ENCODE measurements around the gene PES1.

Gene PES1

DNA sequence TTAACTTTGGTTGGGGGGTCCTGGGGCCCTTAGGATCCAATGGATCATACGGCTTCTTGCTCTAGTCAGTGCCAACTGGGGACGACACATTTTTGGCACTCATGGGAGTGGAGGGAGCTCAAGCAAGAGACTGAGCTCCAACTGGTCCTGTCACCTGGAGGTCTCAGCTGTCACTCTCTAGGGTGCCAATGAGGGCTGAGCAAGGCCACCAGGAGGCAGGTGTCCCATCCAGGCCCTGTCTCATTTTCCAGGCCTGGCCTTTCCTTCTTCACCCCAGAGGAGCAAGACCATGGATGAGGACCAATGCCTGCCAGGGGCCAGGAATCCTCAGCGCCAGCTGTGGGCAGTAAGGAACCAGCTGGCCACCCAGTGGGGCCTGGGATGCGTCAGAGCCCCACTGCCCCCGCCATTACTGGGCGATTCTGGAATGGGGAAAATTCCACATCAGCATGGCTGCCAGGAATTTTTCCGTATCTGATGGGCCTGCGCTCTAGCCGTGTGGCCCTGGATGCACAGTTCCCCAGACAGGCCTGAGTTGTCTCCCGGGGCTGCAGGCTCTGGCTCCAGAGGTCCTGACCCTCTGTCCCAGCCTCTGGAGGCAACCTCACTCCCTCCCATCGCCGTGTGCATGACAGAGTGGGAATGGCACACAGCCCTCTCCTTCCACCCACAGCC is 16.6 kb downstream of the PES1 start:
- H3K4me3 ChIP-seq (ENCODE audit: low read length), result no peak overlapping the region
- no peak for DNase-seq (ENCODE audit: low read depth)
- TF ChIP-seq CTCF (IDR thresholded peaks at IDR 0.05; ENCODE audit: insufficient read depth, low read depth, low read length, missing control alignments), result peak; percentile 28

DNA sequence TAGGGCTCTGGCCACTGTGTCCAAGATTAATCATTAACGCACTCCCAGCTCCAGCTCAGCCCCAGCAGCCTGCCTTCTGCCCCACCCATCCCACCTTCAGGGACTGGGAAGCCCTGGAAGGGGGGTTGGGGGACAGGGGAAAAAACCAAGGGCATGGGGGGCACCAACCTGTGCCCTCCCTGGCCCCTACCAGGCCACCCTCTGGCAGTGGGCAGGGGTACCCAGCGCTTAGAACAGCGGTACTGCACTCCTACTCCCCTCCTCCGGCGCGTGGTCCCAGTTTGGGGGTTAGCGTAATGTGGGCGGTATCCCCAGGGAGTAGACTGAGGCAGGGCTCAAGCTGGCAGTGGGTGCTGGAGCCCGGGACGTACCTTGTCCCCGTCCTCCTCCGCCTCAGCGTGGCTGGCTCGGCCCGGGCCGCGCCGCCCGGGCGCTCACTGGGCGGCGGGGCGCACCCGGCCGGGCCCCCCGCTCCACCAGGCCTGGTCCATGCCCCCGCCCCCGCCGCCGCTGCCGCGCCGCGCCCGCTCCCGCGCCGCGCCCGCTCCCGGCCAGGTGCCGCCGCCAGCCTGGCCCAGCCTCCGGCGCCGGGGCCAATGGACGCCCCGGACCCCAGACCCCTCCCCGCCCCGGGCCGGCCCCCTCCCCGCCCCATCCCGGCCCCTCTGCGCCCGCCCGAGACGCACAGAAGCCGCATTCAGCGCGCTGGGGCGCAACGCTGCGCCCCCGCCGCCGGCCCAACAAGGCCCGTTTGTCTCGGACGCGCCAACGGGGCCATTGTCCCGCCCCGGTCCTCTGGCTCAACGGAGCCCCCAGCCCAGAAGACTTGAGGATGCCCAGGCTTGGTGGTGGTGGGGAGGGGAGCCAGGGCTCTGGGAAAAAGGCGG is 17.4 kb downstream of the PES1 start, which contains the start of gene GAL3ST1:
Gene GAL3ST1 (minus strand): TSS at position 571 of the 887 bp plus-strand sequence. CDS start 17,273 bp downstream, outside the sequence.
- TF ChIP-seq CTCF (IDR thresholded peaks at IDR 0.05; ENCODE audit: insufficient read depth, low read depth, low read length, missing control alignments), result no peak
- no peak for DNase-seq (ENCODE audit: low read depth)
- H3K4me3 ChIP-seq (ENCODE audit: low read length), result no peak within 1 kb of the TSS

- DNase-seq (ENCODE audit: low read depth), result no peak
- no peak overlapping the region for H3K4me3 ChIP-seq (ENCODE audit: low read length)
- no peak for TF ChIP-seq CTCF (IDR thresholded peaks at IDR 0.05; ENCODE audit: insufficient read depth, low read depth, low read length, missing control alignments)
Measured at GRCh38 chr22:30573594-30574094, 18.1 kb downstream of the PES1 start.

GRCh38 chr22:30572840-30573593 is 18.7 kb downstream of the PES1 start:
- TF ChIP-seq CTCF (IDR thresholded peaks at IDR 0.05; ENCODE audit: insufficient read depth, low read depth, low read length, missing control alignments), result no peak
- DNase-seq (ENCODE audit: low read depth), result no peak
- H3K4me3 ChIP-seq (ENCODE audit: low read length), result no peak overlapping the region

DNA sequence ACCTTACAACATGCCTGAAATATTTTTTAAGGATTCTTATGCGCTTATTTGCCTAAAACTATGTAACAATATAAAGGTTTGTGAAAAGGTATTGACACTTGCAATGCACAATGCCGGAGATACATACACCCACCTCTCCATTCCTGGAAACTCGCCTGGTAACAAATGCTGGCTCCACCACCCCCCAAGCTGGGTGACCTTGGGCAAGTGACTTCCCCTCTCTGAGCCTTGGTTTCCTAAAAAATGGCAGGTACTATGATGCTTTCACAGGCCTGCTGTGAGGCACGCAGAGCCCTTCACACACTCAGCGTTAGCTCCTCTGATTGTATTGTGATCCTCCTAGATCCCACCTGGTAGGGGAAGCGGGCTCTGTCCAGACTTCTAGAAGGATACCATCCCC is 19.5 kb downstream of the PES1 start:
- H3K4me3 ChIP-seq (ENCODE audit: low read length), result no peak overlapping the region
- TF ChIP-seq CTCF (IDR thresholded peaks at IDR 0.05; ENCODE audit: insufficient read depth, low read depth, low read length, missing control alignments), result no peak
- DNase-seq (ENCODE audit: low read depth), result no peak

- no peak for TF ChIP-seq CTCF (IDR thresholded peaks at IDR 0.05; ENCODE audit: insufficient read depth, low read depth, low read length, missing control alignments)
- no peak overlapping the region for H3K4me3 ChIP-seq (ENCODE audit: low read length)
- DNase-seq (ENCODE audit: low read depth), result no peak
Measured at GRCh38 chr22:30569674-30570202, 22.0 kb downstream of the PES1 start.
